Glomerular visceral epithelial cell (primary cell): ENCODE measurements around the gene ATP2B3.

Source experiments
- DNase-seq: peaks from one replicate; pipeline ENCODE4 v3.0.0-alpha.2; 2016; ENCODE audit errors: extremely low spot score

Gene ATP2B3

GRCh38 chrX:153533091-153533490, 15.6 kb downstream of the ATP2B3 start:
- no peak for DNase-seq

GRCh38 chrX:153537080-153537479, 19.6 kb downstream of the ATP2B3 start:
- DNase-seq: no peak

- DNase-seq: no peak
Observed at GRCh38 chrX:153537526-153538295, 20.3 kb downstream of the ATP2B3 start.

GRCh38 chrX:153538424-153538823, 21.0 kb downstream of the ATP2B3 start:
- no peak for DNase-seq

GRCh38 chrX:153539171-153539978, 21.9 kb downstream of the ATP2B3 start:
- DNase-seq: peak; percentile 53

GRCh38 chrX:153539979-153540358, 22.5 kb downstream of the ATP2B3 start:
- no peak for DNase-seq

GRCh38 chrX:153544727-153545126, 27.3 kb downstream of the ATP2B3 start:
- no peak for DNase-seq

- no peak for DNase-seq
Observed at GRCh38 chrX:153546386-153546785, 28.9 kb downstream of the ATP2B3 start.

- DNase-seq: no peak
Observed at GRCh38 chrX:153547195-153547594, 29.8 kb downstream of the ATP2B3 start.

GRCh38 chrX:153549231-153549630, 31.8 kb downstream of the ATP2B3 start:
- DNase-seq: no peak

GRCh38 chrX:153549807-153550206, 32.4 kb downstream of the ATP2B3 start:
- no peak for DNase-seq

- DNase-seq: no peak
Observed at GRCh38 chrX:153551135-153551534, 33.7 kb downstream of the ATP2B3 start.

GRCh38 chrX:153554519-153555167, 37.2 kb downstream of the ATP2B3 start:
- DNase-seq: peak; percentile 40

- no peak for DNase-seq
Observed at GRCh38 chrX:153556767-153557166, 39.3 kb downstream of the ATP2B3 start.

- DNase-seq: no peak
Observed at GRCh38 chrX:153557618-153558355, 40.3 kb downstream of the ATP2B3 start.

GRCh38 chrX:153560000-153560399, 42.6 kb downstream of the ATP2B3 start:
- DNase-seq: no peak

- no peak for DNase-seq
Observed at GRCh38 chrX:153560466-153560865, 43.0 kb downstream of the ATP2B3 start.

- no peak for DNase-seq
Observed at GRCh38 chrX:153561337-153561736, 43.9 kb downstream of the ATP2B3 start.

- DNase-seq: no peak
Observed at GRCh38 chrX:153562546-153562945, 45.1 kb downstream of the ATP2B3 start.

- DNase-seq: no peak
Observed at GRCh38 chrX:153564047-153564606, 46.7 kb downstream of the ATP2B3 start.

GRCh38 chrX:153565996-153566580, 48.6 kb downstream of the ATP2B3 start:
- DNase-seq: no peak
